Measurements from ENCODE around the gene CDK5RAP2.

- TF ChIP-seq CTCF (conservative IDR thresholded peaks at IDR 0.05 in 1 of 2, IDR thresholded peaks at IDR 0.05 in 1 of 2; ENCODE audit: low read depth in 1 of 2, low read length in 2 of 2) = no peak
- TF ChIP-seq EZH2 (IDR thresholded peaks at IDR 0.05; ENCODE audit: low read length, missing control alignments) = no peak
These were observed 106.4 kb downstream of the CDK5RAP2 start for GRCh38 chr9:120473608-120474007.

Measured in fibroblast of lung (primary cell).